Gastrocnemius medialis (tissue), 4 donors: ENCODE measurements around the gene PACS2. TPM values are rescaled to one million over a fixed set of nuclear protein-coding genes. Genes with fewer than 3 reads are reported as not detected.

Experiments used
- ATAC-seq, 2 donors: fragments of 150-250 bp; one replicate each; pipeline ENCODE4 v1.9.1; 2016
- DNase-seq, 2 donors: peaks; one replicate each; pipeline ENCODE4 v3.0.0-alpha.2; 2019
- H3K27ac ChIP-seq, 4 donors: fragments of 200-600 bp; sonication (generic); 1 replicate in 1 of 4; 2 replicates in 3 of 4; pipeline ENCODE4 v1.5.1; 2016 to 2018; ENCODE audit warnings: mild to moderate bottlenecking in 2 of 4, moderate library complexity in 1 of 4
- H3K27me3 ChIP-seq, 3 donors: fragments of 200-600 bp; sonication (generic) in 2 of 3; 1 replicate in 1 of 3; 2 replicates in 2 of 3; pipeline versions ENCODE4 v1.5.1 to v1.6.0; 2016 to 2019; ENCODE audit warnings: mild to moderate bottlenecking in 1 of 3, moderate library complexity in 1 of 3
- H3K36me3 ChIP-seq, 2 donors: fragments of 200-600 bp; sonication (generic) in 1 of 2; one replicate each; pipeline ENCODE4 v1.5.1; 2017 to 2018
- H3K4me1 ChIP-seq, 2 donors: fragments of 200-600 bp; sonication (generic) in 1 of 2; one replicate each; pipeline ENCODE4 v1.5.1; 2016 to 2017; ENCODE audit warnings: mild to moderate bottlenecking in 2 of 2
- H3K4me3 ChIP-seq, 4 donors: fragments of 200-600 bp; sonication (generic) in 3 of 4; 1 replicate in 1 of 4; 2 replicates in 3 of 4; pipeline ENCODE4 v1.5.1; 2016 to 2019; ENCODE audit warnings: mild to moderate bottlenecking in 2 of 4
- H3K9me3 ChIP-seq, 3 donors: fragments of 200-600 bp; sonication (generic) in 2 of 3; 1 replicate in 1 of 3; 2 replicates in 2 of 3; pipeline ENCODE4 v1.5.1; 2016 to 2019
- CTCF ChIP-seq, 5 experiments: fragments of 450-650 bp in 3 of 5; fragments of 200-600 bp in 2 of 5; sonication (generic) in 2 of 5; IDR thresholded peaks in 4 of 5; conservative IDR thresholded peaks in 1 of 5; 1 replicate in 4 of 5; 2 replicates in 1 of 5; pipeline ENCODE4 v1.5.1; 2016 to 2019; ENCODE audit warnings: antibody characterized with exemption in 5 of 5, mild to moderate bottlenecking in 3 of 5, moderate library complexity in 3 of 5
- POLR2A ChIP-seq, 2 donors: fragments of 450-650 bp; IDR thresholded peaks; one replicate each; pipeline ENCODE4 v1.6.1; 2017; ENCODE audit warnings: antibody characterized with exemption in 2 of 2, mild to moderate bottlenecking in 2 of 2, moderate library complexity in 2 of 2
- in situ Hi-C, 4 donors: fragments of 200-750 bp; cut with MboI; loops; one replicate each; pipeline versions ENCODE4 v1.15.0 to v1.8.0; 2017; ENCODE audit warnings: low sequenced_read_pairs in 4 of 4
- intact Hi-C: fragments of 100-400 bp; cut with DNase I; formaldehyde crosslinking; loops from one replicate; pipeline ENCODE4 v1.15.1; 2023; ENCODE audit warnings: low total_unique reads
- total RNA-seq, 4 donors: library from RNA; depleted of rRNA; stranded (reverse); fragments of >200 nt; gene quantifications; one replicate each; pipeline versions ENCODE4 v1.1.0 to v1.2.3, GENCODE V29; 2016

Gene PACS2
- total RNA-seq, 4 donors from 2014 or later, result 81.0 to 115 (median 93.1) TPM

- Histone ChIP-seq H3K4me3 (no peak overlapping the region), H3K36me3 (no peaks in the 10 kb centered on the region), H3K9me3 (no peaks in the 10 kb centered on the region), H3K4me1 (peaks cover 76 to 77% of the 10 kb centered on the region in 2 donors), H3K27me3 (no peaks in the 10 kb centered on the region), H3K27ac (peak overlapping the region; percentile 85 to 94 (median 90))
- no peak for TF ChIP-seq CTCF (IDR thresholded peaks at IDR 0.05 in 4 of 5, conservative IDR thresholded peaks at IDR 0.05 in 1 of 5)
- ATAC-seq (peak in 1 of 2 donors; percentile 56), DNase-seq (peak in 1 of 2 donors; percentile 88)
- in situ Hi-C loops (loop anchor here in 1 of 4 donors (25.0 kb wide), 1 partner anchor 113 kb away; no protein-coding TSS in a partner anchor), intact Hi-C loops (loop anchor here (5.0 kb wide), 1 partner anchor 158 kb away; the partner anchor contains the start of gene JAG2)
These were observed 10.8 kb downstream of the PACS2 start for GRCh38 chr14:105325303-105325702.

- Histone ChIP-seq H3K27me3 (no peaks in the 10 kb centered on the region), H3K9me3 (no peaks in the 10 kb centered on the region), H3K27ac (peak overlapping the region; percentile 85 to 94 (median 90)), H3K4me3 (no peak overlapping the region), H3K4me1 (peaks cover 82 to 83% of the 10 kb centered on the region in 2 donors), H3K36me3 (no peaks in the 10 kb centered on the region)
- no peak for DNase-seq
- no peak for ATAC-seq
- in situ Hi-C loops, result loop anchor here in 1 of 4 donors (25.0 kb wide), 1 partner anchor 114 kb away; no protein-coding TSS in a partner anchor
- TF ChIP-seq CTCF (IDR thresholded peaks at IDR 0.05 in 4 of 5, conservative IDR thresholded peaks at IDR 0.05 in 1 of 5) (no peak), POLR2A (IDR thresholded peaks at IDR 0.05) (no peak)
- intact Hi-C loops, result loop anchor here (5.0 kb wide), 1 partner anchor 159 kb away; the partner anchor contains the start of gene JAG2
These were observed 11.4 kb downstream of the PACS2 start for GRCh38 chr14:105325716-105326567.

GRCh38 chr14:105326568-105326867 lies 12.0 kb downstream of the PACS2 start:
- in situ Hi-C loops (loop anchor here in 1 of 4 donors (25.0 kb wide), 1 partner anchor 114 kb away; no protein-coding TSS in a partner anchor), intact Hi-C loops (loop anchor here (5.0 kb wide), 1 partner anchor 159 kb away; the partner anchor contains the start of gene JAG2)

More at GRCh38 chr14:105326568-105326867, 12.0 kb downstream of the PACS2 start:
- no peaks in the 10 kb centered on the region for H3K36me3 ChIP-seq
- no peaks in the 10 kb centered on the region for H3K27me3 ChIP-seq
- H3K4me3 ChIP-seq, result peak overlapping the region in 2 of 4 donors; percentile 34 to 40
- no peaks in the 10 kb centered on the region for H3K9me3 ChIP-seq
- DNase-seq, result no peak
- TF ChIP-seq POLR2A (IDR thresholded peaks at IDR 0.05) (no peak), CTCF (IDR thresholded peaks at IDR 0.05 in 4 of 5, conservative IDR thresholded peaks at IDR 0.05 in 1 of 5) (no peak)
- H3K27ac ChIP-seq, result peak overlapping the region; percentile 85 to 94 (median 90)
- no peak for ATAC-seq
- H3K4me1 ChIP-seq, result peaks cover 84 to 85% of the 10 kb centered on the region in 2 donors
